ENCODE data around the gene RFX3. TPM values are rescaled to one million over a fixed set of nuclear protein-coding genes. Genes with fewer than 3 reads are reported as not detected.

RFX3 gene
- total RNA-seq, 2 donors from 2014 or later, result 4.6 to 6.5 TPM

GRCh38 chr9:3480353-3480655, 45.5 kb downstream of the RFX3 start:
- DNase-seq (no peak), ATAC-seq (no peak)
- Histone ChIP-seq H3K27ac (no peak overlapping the region), H3K4me3 (no peak overlapping the region), H3K9me3 (no peaks in the 10 kb centered on the region), H3K36me3 (replicated peaks in 1 of 2; ENCODE audit: insufficient read depth in 1 of 2, low read depth in 2 of 2) (no peaks in the 10 kb centered on the region), H3K4me1 (no peaks in the 10 kb centered on the region), H3K27me3 (no peaks in the 10 kb centered on the region)
- 88 to 95% methylated on average over 3 of the region's 3 CpGs for WGBS, 2 donors
- intact Hi-C loops (cut with DNase I), result no loop called here
- TF ChIP-seq POLR2A (IDR thresholded peaks at IDR 0.05), result no peak
- TF ChIP-seq, protein P1, sequence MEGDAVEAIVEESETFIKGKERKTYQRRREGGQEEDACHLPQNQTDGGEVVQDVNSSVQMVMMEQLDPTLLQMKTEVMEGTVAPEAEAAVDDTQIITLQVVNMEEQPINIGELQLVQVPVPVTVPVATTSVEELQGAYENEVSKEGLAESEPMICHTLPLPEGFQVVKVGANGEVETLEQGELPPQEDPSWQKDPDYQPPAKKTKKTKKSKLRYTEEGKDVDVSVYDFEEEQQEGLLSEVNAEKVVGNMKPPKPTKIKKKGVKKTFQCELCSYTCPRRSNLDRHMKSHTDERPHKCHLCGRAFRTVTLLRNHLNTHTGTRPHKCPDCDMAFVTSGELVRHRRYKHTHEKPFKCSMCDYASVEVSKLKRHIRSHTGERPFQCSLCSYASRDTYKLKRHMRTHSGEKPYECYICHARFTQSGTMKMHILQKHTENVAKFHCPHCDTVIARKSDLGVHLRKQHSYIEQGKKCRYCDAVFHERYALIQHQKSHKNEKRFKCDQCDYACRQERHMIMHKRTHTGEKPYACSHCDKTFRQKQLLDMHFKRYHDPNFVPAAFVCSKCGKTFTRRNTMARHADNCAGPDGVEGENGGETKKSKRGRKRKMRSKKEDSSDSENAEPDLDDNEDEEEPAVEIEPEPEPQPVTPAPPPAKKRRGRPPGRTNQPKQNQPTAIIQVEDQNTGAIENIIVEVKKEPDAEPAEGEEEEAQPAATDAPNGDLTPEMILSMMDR (IDR thresholded peaks at IDR 0.05), result no peak

DNA sequence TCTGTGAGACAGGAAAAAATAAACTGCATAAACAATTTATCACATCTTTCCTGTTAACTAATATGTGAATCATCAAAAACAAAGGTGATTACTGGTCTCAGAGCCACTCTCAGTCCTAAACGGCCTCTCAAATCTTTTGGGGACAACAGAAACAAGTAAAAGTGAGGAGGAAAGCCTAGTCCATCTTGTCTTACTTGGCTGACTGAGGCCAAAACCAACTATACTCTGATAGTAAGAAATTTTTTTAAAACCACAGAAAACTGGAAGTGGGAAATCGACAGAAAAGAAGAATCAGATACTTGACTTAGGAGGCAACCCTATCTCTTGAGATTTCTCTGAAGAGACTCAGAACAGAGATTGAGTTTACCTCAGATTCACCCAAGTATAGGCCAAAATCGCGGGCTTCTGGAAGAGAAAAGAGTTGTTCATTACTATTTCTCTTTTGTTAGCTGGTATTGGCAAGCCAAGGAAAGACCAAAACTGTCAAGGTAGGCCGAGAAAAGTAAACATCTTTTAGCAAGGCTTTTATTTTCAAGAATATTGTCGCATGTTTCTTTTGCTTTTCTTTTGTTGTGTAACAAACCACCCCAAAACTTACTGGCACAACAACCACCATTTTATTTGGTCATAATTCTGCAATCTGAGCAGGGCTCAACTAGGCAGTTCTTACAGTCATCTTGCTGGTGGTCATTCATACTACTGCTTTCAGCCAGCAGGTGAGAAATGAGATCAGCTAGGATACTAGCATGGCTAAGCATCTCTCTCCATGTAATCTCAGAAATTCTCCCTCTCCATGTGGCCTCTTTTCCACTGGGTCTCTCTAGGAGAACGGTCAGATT, 46.1 kb downstream of the RFX3 start:
- no peaks in the 10 kb centered on the region for H3K4me1 ChIP-seq
- H3K27me3 ChIP-seq, result no peaks in the 10 kb centered on the region
- WGBS, 2 donors, result 89 to 95% methylated on average over 7 of the region's 7 CpGs
- DNase-seq (no peak), ATAC-seq (no peak)
- no peak overlapping the region for H3K4me3 ChIP-seq
- intact Hi-C loops (cut with DNase I), result no loop called here
- no peaks in the 10 kb centered on the region for H3K9me3 ChIP-seq
- H3K36me3 ChIP-seq (replicated peaks in 1 of 2; ENCODE audit: insufficient read depth in 1 of 2, low read depth in 2 of 2), result no peaks in the 10 kb centered on the region
- TF ChIP-seq POLR2A (IDR thresholded peaks at IDR 0.05), result no peak
- TF ChIP-seq, protein P1 (IDR thresholded peaks at IDR 0.05), result no peak
- no peak overlapping the region for H3K27ac ChIP-seq

DNA sequence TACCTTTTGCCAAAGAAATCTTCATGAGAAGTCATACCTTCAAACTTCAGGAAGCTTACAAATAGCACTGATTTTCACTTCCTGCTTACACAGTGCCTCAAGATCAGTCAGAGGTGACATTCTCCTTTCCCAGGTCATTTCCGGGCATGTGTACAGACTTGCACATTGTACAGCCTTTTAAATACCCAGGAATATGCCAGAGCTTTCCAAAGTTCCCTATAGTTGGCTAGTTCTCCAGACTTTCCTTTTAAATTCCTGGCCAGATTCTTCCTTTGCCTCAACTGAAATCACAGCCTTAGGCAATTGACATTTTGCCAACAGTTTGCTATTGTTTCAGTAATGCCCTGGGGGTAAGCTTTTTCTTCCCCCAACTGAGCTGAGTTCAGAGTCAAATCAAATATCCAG, 47.2 kb downstream of the RFX3 start:
- no peaks in the 10 kb centered on the region for H3K4me1 ChIP-seq
- TF ChIP-seq, protein P1 (IDR thresholded peaks at IDR 0.05), result no peak
- 83 to 84% methylated on average over 1 of the region's 1 CpG for WGBS, 2 donors
- H3K36me3 ChIP-seq (replicated peaks in 1 of 2; ENCODE audit: insufficient read depth in 1 of 2, low read depth in 2 of 2), result no peaks in the 10 kb centered on the region
- no peak overlapping the region for H3K4me3 ChIP-seq
- no peak overlapping the region for H3K27ac ChIP-seq
- ATAC-seq (no peak), DNase-seq (no peak)
- H3K27me3 ChIP-seq, result no peaks in the 10 kb centered on the region
- no peaks in the 10 kb centered on the region for H3K9me3 ChIP-seq
- intact Hi-C loops (cut with DNase I), result no loop called here

DNA sequence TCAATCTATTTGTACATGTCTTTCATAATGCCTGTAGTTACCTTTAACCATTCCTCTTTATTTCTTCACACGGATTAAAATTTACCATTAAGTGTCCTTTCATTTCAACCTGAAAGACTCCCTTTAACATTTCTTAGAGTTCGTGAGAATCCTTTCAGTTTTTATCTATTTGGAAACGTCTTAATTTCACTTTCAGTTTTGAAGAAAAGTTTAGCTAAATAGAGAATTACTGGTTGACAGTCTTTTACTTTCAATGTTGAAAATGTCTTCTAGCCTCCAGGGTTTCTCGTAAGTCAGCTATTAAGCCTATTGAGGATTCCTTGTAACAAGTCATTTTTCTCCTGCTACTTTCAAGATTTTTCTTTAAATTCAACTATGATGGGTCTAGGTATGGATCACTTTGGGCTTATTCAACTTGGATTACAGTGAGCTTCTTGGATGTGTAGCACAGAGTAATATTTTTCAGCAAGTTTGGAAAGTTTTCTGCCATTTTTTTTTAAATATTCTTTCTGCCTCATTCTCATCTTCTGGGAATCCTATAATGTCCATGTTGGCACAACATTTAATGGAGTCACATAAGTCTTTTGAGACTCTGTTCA, 48.5 kb downstream of the RFX3 start:
- H3K4me3 ChIP-seq, result no peak overlapping the region
- no peak overlapping the region for H3K27ac ChIP-seq
- 79 to 86% methylated on average over 4 of the region's 4 CpGs for WGBS, 2 donors

More for the DNA sequence above, 48.5 kb downstream of the RFX3 start:
- DNase-seq (no peak), ATAC-seq (no peak)
- no peaks in the 10 kb centered on the region for H3K36me3 ChIP-seq (replicated peaks in 1 of 2; ENCODE audit: insufficient read depth in 1 of 2, low read depth in 2 of 2)
- H3K4me1 ChIP-seq, result no peaks in the 10 kb centered on the region
- H3K9me3 ChIP-seq, result no peaks in the 10 kb centered on the region
- TF ChIP-seq, protein P1 (IDR thresholded peaks at IDR 0.05), result no peak
- no peak for TF ChIP-seq POLR2A (IDR thresholded peaks at IDR 0.05)
- intact Hi-C loops (cut with DNase I), result no loop called here
- H3K27me3 ChIP-seq, result no peaks in the 10 kb centered on the region

All from body of pancreas (tissue), 4 donors.